Fibroblast of lung (primary cell): ENCODE results near the gene LCN9.

ENCODE experiments used
- EZH2 ChIP-seq: IDR thresholded peaks from 2 replicates; pipeline ENCODE4 v1.5.1; 2012; ENCODE audit warnings: low read length, control low read depth, mild to moderate bottlenecking; ENCODE audit errors: missing control alignments
- TF ChIP-seq, protein P1 (sequence below), 2 donors: IDR thresholded peaks in 1 of 2; conservative IDR thresholded peaks in 1 of 2; 1 replicate in 1 of 2; 2 replicates in 1 of 2; pipeline ENCODE4 v1.5.1; 2011 to 2012; ENCODE audit warnings: low read length in 2 of 2, control low read depth in 1 of 2, inconsistent platforms in 1 of 2, low read depth in 1 of 2, mild to moderate bottlenecking in 1 of 2

DNA sequence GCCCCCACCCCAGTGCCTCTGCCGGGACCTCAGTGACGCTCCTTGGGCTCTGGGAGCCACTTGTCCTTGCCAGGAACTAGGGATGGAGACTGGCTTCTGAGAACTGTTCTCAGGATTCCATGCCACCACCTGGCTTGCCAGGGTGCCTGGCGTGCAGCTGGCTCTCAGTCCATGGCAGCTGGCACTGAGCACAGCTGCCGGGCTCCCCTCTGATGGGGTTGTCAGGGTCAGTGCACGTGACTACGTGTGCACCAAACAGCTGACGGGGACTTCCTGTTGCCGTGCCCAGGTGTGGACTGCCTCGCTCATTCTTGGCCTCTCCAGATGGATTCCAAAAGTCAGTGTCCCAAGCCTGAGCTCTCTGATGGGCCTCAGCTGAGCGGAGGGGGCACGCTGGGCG, 48.3 kb downstream of the LCN9 start:
- TF ChIP-seq, protein P1, sequence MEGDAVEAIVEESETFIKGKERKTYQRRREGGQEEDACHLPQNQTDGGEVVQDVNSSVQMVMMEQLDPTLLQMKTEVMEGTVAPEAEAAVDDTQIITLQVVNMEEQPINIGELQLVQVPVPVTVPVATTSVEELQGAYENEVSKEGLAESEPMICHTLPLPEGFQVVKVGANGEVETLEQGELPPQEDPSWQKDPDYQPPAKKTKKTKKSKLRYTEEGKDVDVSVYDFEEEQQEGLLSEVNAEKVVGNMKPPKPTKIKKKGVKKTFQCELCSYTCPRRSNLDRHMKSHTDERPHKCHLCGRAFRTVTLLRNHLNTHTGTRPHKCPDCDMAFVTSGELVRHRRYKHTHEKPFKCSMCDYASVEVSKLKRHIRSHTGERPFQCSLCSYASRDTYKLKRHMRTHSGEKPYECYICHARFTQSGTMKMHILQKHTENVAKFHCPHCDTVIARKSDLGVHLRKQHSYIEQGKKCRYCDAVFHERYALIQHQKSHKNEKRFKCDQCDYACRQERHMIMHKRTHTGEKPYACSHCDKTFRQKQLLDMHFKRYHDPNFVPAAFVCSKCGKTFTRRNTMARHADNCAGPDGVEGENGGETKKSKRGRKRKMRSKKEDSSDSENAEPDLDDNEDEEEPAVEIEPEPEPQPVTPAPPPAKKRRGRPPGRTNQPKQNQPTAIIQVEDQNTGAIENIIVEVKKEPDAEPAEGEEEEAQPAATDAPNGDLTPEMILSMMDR (conservative IDR thresholded peaks at IDR 0.05 in 1 of 2, IDR thresholded peaks at IDR 0.05 in 1 of 2; ENCODE audit: low read depth in 1 of 2, low read length in 2 of 2): no peak
- no peak for TF ChIP-seq EZH2
